Measurements from ENCODE around the gene LMAN1L.

Gene LMAN1L

GRCh38 chr15:74843891-74844299, 31.3 kb downstream of the LMAN1L start:
- H3K4me3 ChIP-seq (ENCODE audit: severe bottlenecking), result no peak overlapping the region
- DNase-seq (ENCODE audit: low spot score) (peak; percentile 67), ATAC-seq (ENCODE audit: low read depth) (no peak)
- H3K4me1 ChIP-seq (ENCODE audit: insufficient read depth, poor library complexity, severe bottlenecking), result peaks cover 4% of the 10 kb centered on the region
- H3K9me3 ChIP-seq (ENCODE audit: severe bottlenecking), result no peaks in the 10 kb centered on the region
- TF ChIP-seq CTCF (IDR thresholded peaks at IDR 0.05; ENCODE audit: poor library complexity, severe bottlenecking), result no peak
- peak overlapping the region; percentile 43 for H3K27ac ChIP-seq (ENCODE audit: poor library complexity, severe bottlenecking)
- H3K27me3 ChIP-seq (ENCODE audit: insufficient read depth, poor library complexity, severe bottlenecking), result no peaks in the 10 kb centered on the region
- H3K36me3 ChIP-seq (ENCODE audit: low read depth), result peaks cover 12% of the 10 kb centered on the region

GRCh38 chr15:74844319-74845207, 31.9 kb downstream of the LMAN1L start:
- Histone ChIP-seq H3K27ac (ENCODE audit: poor library complexity, severe bottlenecking) (no peak overlapping the region), H3K4me1 (ENCODE audit: insufficient read depth, poor library complexity, severe bottlenecking) (peaks cover 4% of the 10 kb centered on the region), H3K4me3 (ENCODE audit: severe bottlenecking) (no peak overlapping the region), H3K36me3 (ENCODE audit: low read depth) (peaks cover 19% of the 10 kb centered on the region), H3K27me3 (ENCODE audit: insufficient read depth, poor library complexity, severe bottlenecking) (no peaks in the 10 kb centered on the region), H3K9me3 (ENCODE audit: severe bottlenecking) (no peaks in the 10 kb centered on the region)
- ATAC-seq (ENCODE audit: low read depth), result no peak
- TF ChIP-seq CTCF (IDR thresholded peaks at IDR 0.05; ENCODE audit: poor library complexity, severe bottlenecking), result no peak
- peak; percentile 64 for DNase-seq (ENCODE audit: low spot score)

GRCh38 chr15:74845208-74845568, 32.6 kb downstream of the LMAN1L start:
- no peaks in the 10 kb centered on the region for H3K27me3 ChIP-seq (ENCODE audit: insufficient read depth, poor library complexity, severe bottlenecking)
- H3K27ac ChIP-seq (ENCODE audit: poor library complexity, severe bottlenecking), result no peak overlapping the region
- H3K4me3 ChIP-seq (ENCODE audit: severe bottlenecking), result no peak overlapping the region
- DNase-seq (ENCODE audit: low spot score) (peak; percentile 67), ATAC-seq (ENCODE audit: low read depth) (no peak)
- TF ChIP-seq CTCF (IDR thresholded peaks at IDR 0.05; ENCODE audit: poor library complexity, severe bottlenecking), result no peak
- no peaks in the 10 kb centered on the region for H3K9me3 ChIP-seq (ENCODE audit: severe bottlenecking)
- peaks cover 25% of the 10 kb centered on the region for H3K36me3 ChIP-seq (ENCODE audit: low read depth)
- peaks cover 4% of the 10 kb centered on the region for H3K4me1 ChIP-seq (ENCODE audit: insufficient read depth, poor library complexity, severe bottlenecking)

GRCh38 chr15:74845581-74845980, 32.9 kb downstream of the LMAN1L start:
- ATAC-seq (ENCODE audit: low read depth) (no peak), DNase-seq (ENCODE audit: low spot score) (peak; percentile 44)
- Histone ChIP-seq H3K36me3 (ENCODE audit: low read depth) (peaks cover 29% of the 10 kb centered on the region), H3K4me1 (ENCODE audit: insufficient read depth, poor library complexity, severe bottlenecking) (peaks cover 4% of the 10 kb centered on the region), H3K9me3 (ENCODE audit: severe bottlenecking) (no peaks in the 10 kb centered on the region), H3K27ac (ENCODE audit: poor library complexity, severe bottlenecking) (no peak overlapping the region), H3K4me3 (ENCODE audit: severe bottlenecking) (no peak overlapping the region), H3K27me3 (ENCODE audit: insufficient read depth, poor library complexity, severe bottlenecking) (no peaks in the 10 kb centered on the region)
- no peak for TF ChIP-seq CTCF (IDR thresholded peaks at IDR 0.05; ENCODE audit: poor library complexity, severe bottlenecking)

GRCh38 chr15:74847432-74847831, 34.8 kb downstream of the LMAN1L start:
- no peaks in the 10 kb centered on the region for H3K4me1 ChIP-seq (ENCODE audit: insufficient read depth, poor library complexity, severe bottlenecking)
- H3K9me3 ChIP-seq (ENCODE audit: severe bottlenecking), result no peaks in the 10 kb centered on the region
- TF ChIP-seq CTCF (IDR thresholded peaks at IDR 0.05; ENCODE audit: poor library complexity, severe bottlenecking), result no peak
- no peak overlapping the region for H3K4me3 ChIP-seq (ENCODE audit: severe bottlenecking)
- H3K36me3 ChIP-seq (ENCODE audit: low read depth), result peaks cover 44% of the 10 kb centered on the region
- ATAC-seq (ENCODE audit: low read depth), result no peak
- DNase-seq (ENCODE audit: low spot score), result no peak
- no peak overlapping the region for H3K27ac ChIP-seq (ENCODE audit: poor library complexity, severe bottlenecking)
- no peaks in the 10 kb centered on the region for H3K27me3 ChIP-seq (ENCODE audit: insufficient read depth, poor library complexity, severe bottlenecking)

All from RWPE2 (cell line).